ENCODE results near the gene NCAPD2.
"Not testable (repeated sequence)": the region's sequence is repeated elsewhere in the genome, so short reads cannot be mapped to it uniquely, and the experiment has no call there.

NCAPD2 gene

GRCh38 chr12:6463858-6464257 lies 30.0 kb upstream of the NCAPD2 start:
- no peak for DNase-seq

- no peak for DNase-seq
Measured at GRCh38 chr12:6464531-6464930, 29.4 kb upstream of the NCAPD2 start.

GRCh38 chr12:6465467-6466183 lies 28.3 kb upstream of the NCAPD2 start:
- DNase-seq, result peak; percentile 82

GRCh38 chr12:6466184-6466573 lies 27.7 kb upstream of the NCAPD2 start:
- DNase-seq, result no peak

- DNase-seq, result not testable (repeated sequence)
Measured at GRCh38 chr12:6466751-6467150, 27.2 kb upstream of the NCAPD2 start.

- DNase-seq, result not testable (repeated sequence)
Measured at GRCh38 chr12:6467571-6468282, 26.2 kb upstream of the NCAPD2 start.

- no peak for DNase-seq
Measured at GRCh38 chr12:6468283-6468575, 25.7 kb upstream of the NCAPD2 start.

- no peak for DNase-seq
Measured at GRCh38 chr12:6469092-6469491, 24.8 kb upstream of the NCAPD2 start.

GRCh38 chr12:6469609-6470374 lies 24.1 kb upstream of the NCAPD2 start:
- no peak for DNase-seq

- DNase-seq, result peak; percentile 96
Measured at GRCh38 chr12:6470375-6471163, 23.3 kb upstream of the NCAPD2 start, which contains the start of gene VAMP1. TSS of gene VAMP1 (minus strand) at chr12:6470677. CDS start at chr12:6470531, 146 bp downstream.

GRCh38 chr12:6471989-6472360 lies 21.9 kb upstream of the NCAPD2 start:
- peak; percentile 73 for DNase-seq

- no peak for DNase-seq
Measured at GRCh38 chr12:6472491-6472890, 21.4 kb upstream of the NCAPD2 start.

GRCh38 chr12:6475233-6475975 lies 18.5 kb upstream of the NCAPD2 start:
- DNase-seq, result not testable (repeated sequence)

- no peak for DNase-seq
Measured at GRCh38 chr12:6476489-6476888, 17.4 kb upstream of the NCAPD2 start.

GRCh38 chr12:6477601-6478377 lies 16.1 kb upstream of the NCAPD2 start:
- DNase-seq, result not testable (repeated sequence)

- DNase-seq, result no peak
Measured at GRCh38 chr12:6478416-6478815, 15.5 kb upstream of the NCAPD2 start.

- DNase-seq, result no peak
Measured at GRCh38 chr12:6488240-6488639, 5.7 kb upstream of the NCAPD2 start.

- no peak for DNase-seq
Measured at GRCh38 chr12:6489449-6489848, 4.5 kb upstream of the NCAPD2 start.

- DNase-seq, result not testable (repeated sequence)
Measured at GRCh38 chr12:6490673-6491072, 3.2 kb upstream of the NCAPD2 start.

- DNase-seq, result peak; percentile 98
Measured at GRCh38 chr12:6492838-6493496, 935 bp upstream of the NCAPD2 start, which contains the start of gene MRPL51. TSS of gene MRPL51 (minus strand) at chr12:6493262. CDS start at chr12:6493136, 126 bp downstream.

- no peak for DNase-seq
Measured at GRCh38 chr12:6494258-6494743, 399 bp downstream of the NCAPD2 start.
